T-helper 9 cell (primary cell): ENCODE data around the gene PLEKHA5.
"Not testable (repeated sequence)": the region's sequence is repeated elsewhere in the genome, so short reads cannot be mapped to it uniquely, and the experiment has no call there.

Source experiments
- DNase-seq: peaks from one replicate; pipeline ENCODE4 v3.0.0-alpha.2; 2020

PLEKHA5 gene

DNA sequence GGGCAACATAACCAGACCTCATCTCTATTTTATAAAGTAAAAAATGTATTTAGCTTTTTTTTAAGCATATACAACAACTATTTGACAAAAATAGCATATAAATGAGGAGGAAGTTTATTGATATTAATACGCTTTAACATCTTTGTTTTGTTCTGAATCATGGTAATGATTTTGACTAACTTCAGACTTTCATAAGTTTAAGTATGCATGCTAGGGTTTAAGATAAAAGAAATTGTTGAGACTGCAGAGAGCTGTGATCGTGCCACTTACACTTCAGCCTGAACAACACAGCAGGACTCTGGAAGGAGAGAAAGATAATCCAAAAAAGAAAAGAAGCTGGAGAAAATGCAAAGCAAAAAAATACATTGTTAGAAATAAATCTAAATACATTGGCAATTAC lies 221.8 kb downstream of the PLEKHA5 start:
- no peak for DNase-seq

DNA sequence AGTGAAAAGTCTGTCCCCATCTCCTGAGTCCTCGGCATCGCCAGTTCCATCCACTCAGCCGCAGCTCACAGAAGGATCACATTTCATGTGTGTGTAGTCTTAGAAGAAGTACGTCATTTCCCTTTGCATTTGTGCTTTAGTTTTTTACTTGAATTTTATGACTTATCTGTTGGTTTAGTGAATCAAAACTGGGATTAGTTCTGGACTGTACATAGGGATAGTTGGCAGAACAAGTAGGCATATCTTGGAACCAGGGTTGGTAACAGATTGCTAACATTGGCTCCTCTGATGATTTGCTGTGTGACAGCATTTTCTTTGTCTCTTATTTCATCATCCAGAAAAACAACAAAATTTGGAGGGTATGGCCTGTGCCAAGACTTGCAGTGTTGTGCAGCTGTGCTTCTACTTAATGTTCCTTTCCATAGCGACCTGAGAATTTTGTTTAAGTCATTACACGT lies 240.2 kb downstream of the PLEKHA5 start:
- no peak for DNase-seq

- DNase-seq: no peak
Measured at GRCh38 chr12:19373586-19373985, 244.1 kb downstream of the PLEKHA5 start.

GRCh38 chr12:19375888-19376287 lies 246.4 kb downstream of the PLEKHA5 start:
- DNase-seq: no peak

GRCh38 chr12:19376691-19377090 lies 247.2 kb downstream of the PLEKHA5 start:
- no peak for DNase-seq

- peak; percentile 1 for DNase-seq
Measured at GRCh38 chr12:19382111-19382526, 252.6 kb downstream of the PLEKHA5 start.

GRCh38 chr12:19382563-19382962 lies 253.0 kb downstream of the PLEKHA5 start:
- no peak for DNase-seq

GRCh38 chr12:19387161-19387560 lies 257.6 kb downstream of the PLEKHA5 start:
- no peak for DNase-seq

GRCh38 chr12:19388131-19388549 lies 258.6 kb downstream of the PLEKHA5 start:
- no peak for DNase-seq

DNA sequence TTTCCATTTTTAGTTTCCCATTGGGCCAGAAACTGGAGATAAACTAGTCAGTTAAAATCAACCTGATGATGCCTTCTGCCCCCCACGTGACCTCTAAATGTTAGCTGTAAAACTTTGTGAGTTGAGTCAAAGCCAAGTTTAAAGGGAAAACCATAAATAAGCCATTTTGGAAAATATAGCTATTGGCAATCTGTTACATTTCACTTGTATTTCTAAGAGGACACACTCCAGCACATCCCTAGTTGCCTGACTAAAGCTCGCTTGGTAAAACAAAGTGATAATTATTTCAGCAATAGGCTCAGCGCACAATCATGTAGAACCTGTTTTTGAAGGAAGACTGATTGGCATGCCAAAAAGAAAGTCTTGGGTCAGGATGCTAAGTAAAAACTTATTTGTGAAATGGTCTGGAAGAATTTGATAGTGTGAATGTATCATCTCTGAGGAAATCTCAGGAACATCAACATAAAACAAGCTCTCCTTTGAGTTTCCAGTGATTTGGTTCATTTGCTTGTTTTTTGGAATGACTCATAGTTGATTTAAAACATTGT lies 260.6 kb downstream of the PLEKHA5 start:
- no peak for DNase-seq

DNA sequence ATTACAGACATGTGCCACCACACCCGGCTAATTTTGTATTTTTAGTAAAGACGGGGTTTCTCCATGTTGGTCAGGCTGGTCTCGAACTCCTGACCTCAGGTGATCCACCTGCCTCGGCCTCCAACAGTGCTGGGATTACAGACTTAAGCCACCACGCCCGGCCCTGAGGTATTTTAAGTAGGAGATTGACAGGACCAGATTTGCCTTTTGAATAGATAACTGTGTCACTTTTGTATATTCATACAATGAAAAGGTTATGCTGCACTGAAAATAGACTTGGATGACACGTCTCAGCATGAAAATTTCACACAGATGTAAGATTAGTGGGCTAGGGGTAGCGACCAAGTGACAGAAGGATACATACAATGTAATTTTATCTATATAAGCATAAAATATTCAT lies 263.1 kb downstream of the PLEKHA5 start:
- DNase-seq: not testable (repeated sequence)

DNA sequence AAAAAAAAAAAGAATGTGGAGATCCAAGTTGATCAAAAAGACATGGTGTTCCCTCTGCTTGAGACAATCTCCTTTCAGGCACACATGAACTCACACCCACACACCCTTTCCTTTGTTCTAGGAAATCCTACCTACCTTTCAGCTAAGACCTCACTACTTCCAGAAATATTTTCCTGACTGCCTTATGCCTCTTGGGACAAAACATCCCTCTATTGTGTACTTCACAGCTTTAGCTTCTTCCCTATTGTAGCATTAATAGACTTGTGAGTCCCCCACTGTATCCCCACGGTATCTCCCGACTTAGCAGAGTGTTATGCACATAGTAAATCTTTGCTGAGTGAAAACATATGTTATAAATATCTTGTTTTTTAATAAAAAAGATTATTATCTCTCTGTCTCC lies 264.9 kb downstream of the PLEKHA5 start:
- no peak for DNase-seq

GRCh38 chr12:19397534-19397933 lies 268.0 kb downstream of the PLEKHA5 start:
- no peak for DNase-seq

DNA sequence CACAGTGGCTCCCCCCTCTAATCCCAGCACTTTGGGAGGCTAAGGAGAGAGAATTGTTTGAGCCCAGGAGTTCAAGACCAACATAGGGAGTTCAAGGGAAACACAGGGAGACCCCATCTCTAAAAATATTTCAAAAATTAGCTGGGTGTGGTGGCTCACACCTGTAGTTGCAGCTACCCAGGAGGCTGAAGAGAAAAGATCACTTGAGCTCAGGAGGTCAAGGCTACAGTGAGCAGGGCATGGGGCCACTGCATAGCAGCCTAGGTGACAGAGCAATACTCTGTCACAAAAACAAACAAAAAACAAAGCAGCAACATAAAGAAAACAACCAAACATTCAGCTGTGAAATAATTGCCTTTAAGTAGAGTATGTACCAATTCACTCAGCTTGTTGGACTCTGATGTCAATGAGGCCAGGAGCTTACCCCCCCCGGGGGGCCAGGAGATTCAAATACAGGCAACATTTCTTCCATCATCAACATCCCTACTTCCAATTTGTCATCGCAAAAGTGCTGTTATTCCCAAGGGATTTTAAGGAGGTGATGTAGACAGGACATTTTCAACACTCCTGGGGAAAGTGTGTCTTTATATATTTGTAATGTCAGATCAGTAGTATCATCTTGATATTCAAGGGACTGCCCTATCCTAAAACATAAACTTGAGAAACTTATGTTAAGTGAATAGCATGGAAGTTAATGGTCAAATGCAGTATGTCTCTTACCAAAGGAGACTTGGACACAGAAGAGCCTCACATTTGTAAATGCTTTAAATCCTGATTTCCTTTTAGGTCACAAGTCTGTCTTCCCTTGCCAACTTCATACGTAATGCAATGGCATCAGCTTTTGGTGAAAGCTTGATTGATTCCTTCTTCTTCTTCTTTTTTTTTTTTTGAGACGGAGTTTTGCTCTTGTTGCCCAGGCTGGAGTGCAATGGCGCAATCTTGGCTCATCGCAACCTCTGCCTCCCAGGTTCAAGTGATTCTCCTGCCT lies 269.1 kb downstream of the PLEKHA5 start:
- DNase-seq: no peak

DNA sequence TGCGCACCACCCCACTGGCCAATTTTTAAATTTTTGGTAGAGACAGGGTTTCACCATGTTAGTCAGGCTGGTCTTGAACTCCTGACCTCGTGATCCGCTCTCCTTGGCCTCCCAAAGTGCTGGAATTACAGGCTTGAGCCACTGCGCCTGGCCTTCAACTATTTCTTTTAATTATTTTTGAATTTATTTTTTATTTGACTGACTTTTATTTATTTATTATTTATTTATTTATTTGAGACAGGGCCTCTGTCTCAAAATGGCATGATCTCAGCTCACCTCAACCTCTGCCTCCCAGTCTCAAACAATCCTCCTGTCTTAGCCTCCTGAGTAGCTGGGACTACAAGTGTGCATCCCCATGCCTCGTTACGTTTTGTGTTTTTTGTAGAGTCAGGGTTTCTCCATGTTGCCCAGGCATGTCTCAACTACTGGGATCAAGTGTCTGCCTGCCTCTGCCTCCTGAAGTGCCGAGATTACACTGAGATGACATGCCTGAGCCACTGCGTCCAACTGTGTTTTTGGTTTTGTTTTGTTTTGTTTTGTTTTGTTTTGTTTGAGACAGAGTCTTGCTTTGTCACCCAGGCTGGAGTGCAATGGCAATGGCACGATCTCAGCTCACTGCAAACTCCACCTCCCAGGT lies 271.2 kb downstream of the PLEKHA5 start:
- DNase-seq: not testable (repeated sequence)

GRCh38 chr12:19402211-19402610 lies 272.7 kb downstream of the PLEKHA5 start:
- DNase-seq: no peak

GRCh38 chr12:19402743-19403431 lies 273.4 kb downstream of the PLEKHA5 start:
- no peak for DNase-seq

DNA sequence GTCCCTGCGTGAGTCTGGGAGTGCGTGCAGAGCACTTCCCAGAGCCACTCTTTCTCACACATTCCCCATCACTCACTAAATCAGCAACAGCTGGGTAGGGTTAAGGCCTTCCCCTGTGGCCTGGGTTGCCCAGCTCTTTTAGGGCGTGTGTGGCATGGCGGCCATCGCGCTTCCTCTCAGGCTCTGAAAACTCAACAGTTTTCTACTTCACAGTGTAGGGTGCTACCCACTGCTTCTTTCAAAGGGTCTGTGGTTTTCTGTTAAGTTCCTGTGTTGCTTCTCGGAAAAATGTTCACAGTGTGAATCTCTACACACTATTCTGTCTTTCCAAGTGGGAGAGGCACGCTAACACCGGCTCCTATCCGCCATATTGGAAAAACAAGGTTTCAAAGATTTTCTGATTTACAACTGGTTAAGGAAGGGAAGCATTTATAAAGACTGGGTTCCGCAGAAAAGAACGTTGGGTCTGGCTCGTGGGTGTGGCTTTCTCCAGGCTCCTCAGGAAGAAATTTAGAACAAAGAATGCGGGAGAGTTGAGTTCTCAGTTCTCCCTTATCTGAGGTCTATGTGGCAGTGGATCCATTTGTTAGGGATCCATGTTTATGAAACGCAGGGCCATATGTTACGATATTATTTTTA lies 274.8 kb downstream of the PLEKHA5 start:
- no peak for DNase-seq

GRCh38 chr12:19409376-19409775 lies 279.8 kb downstream of the PLEKHA5 start:
- DNase-seq: no peak

DNA sequence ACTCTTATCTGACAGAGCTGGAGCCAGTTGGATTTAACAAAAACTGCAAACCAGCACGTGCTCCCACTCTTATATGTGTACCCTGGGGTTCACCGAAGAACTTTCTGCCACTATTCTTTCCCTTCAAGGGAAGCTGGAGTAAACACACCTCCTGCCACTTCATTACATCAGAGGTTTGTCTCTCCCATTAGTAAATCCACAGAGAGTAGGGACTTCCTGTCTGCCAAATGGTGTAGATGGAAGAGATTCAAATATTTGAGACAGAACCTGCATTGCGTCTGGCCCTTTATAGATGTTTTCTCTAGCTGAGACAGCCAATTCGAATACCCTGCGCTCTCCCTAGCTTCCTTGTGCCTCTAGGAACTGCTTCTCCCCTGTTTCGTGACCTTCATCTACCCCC lies 280.7 kb downstream of the PLEKHA5 start:
- no peak for DNase-seq

GRCh38 chr12:19410629-19411185 lies 281.2 kb downstream of the PLEKHA5 start:
- no peak for DNase-seq
